NCI-H128 (cell line): ENCODE data around the gene AWAT2.
"Not testable (repeated sequence)": the region's sequence is repeated elsewhere in the genome, so short reads cannot be mapped to it uniquely, and the experiment has no call there.

Experiments used
- DNase-seq: peaks from one replicate; lab custom pipeline; 2025; ENCODE audit not compliant: unreplicated experiment; lab: John Stamatoyannopoulos, UW

Gene AWAT2

DNA sequence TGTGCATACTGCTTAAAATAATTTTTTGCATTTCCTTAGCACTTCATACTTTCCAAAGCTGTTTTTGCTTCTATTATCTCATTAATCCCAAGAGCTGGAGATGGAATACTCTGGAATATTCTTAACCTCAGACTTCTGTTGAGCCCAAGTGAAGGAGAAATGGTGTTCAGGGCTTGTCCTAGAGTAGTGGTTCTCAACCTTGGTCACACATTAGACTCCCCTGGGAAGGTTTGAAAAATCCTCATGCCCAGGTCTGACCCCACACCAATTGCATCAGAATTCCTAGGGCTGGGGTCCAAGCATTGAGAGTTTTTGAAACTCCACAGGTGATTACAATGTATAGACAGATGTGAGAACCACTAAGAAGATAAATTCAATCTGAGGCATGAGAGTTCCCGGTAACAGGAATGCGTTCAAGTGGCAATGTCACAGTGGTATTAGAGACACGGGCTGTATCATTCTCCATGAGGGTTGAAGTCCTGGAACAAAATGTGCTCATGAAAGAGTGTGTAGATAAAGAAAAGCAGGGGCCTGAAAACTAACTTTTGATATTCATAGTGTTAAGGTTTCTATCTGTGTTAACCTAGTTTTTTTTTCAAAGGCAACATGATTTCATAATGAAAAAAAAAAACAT lies 47.9 kb downstream of the AWAT2 start:
- DNase-seq, result no peak

DNA sequence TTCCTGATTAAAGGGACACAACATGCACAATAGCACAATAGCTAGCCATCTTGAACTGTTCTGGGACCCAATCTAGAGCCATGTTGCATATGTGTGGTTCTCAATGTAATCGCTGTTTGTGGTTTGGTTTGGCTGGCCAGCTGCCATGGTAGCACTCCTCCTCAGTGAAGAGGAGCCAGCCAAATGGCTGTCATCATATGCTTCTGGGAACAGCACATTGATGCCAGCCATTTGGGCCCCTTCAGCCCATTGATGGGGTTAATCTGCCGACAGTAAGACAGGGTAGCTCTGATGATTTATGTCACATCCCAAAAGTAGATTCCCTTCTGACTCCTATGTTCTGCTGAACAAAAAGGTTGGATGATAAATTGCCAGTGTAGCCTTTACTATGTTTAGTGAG lies 48.5 kb downstream of the AWAT2 start:
- DNase-seq, result no peak

DNA sequence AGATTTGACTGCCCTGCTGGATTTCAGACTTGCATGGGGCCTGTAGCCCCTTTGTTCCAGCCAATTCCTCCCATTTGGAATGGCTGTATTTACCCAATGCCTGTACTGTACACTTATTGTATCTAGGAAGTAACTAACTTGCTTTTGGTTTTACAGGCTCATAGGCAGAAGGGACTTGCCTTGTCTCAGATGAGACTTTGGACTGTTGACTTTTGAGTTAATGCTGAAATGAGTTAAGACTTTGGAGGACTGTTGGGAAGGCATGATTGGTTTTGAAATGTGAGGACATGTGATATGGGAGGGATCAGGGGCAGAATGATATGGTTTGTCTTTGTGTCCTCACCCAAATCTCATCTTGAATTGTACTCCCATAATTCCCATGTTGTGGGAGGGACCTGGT lies 51.4 kb downstream of the AWAT2 start:
- not testable (repeated sequence) for DNase-seq

DNA sequence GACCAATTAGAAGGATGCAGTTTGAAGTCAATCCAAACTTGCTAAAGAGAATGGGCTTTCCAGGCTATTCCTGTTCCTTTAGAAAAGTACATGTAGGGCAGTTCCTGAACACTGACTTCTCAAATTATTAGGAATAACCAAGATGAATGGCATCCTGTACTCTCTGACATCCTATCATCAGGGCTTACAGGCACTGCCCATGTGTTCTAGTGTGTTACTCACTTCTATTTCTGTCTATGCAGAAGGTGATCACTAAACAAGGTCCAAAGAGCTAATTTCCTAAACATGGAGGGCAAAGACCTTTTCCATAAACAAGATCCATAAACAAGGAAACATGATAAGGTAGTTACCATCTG lies 53.6 kb downstream of the AWAT2 start:
- DNase-seq, result no peak

DNA sequence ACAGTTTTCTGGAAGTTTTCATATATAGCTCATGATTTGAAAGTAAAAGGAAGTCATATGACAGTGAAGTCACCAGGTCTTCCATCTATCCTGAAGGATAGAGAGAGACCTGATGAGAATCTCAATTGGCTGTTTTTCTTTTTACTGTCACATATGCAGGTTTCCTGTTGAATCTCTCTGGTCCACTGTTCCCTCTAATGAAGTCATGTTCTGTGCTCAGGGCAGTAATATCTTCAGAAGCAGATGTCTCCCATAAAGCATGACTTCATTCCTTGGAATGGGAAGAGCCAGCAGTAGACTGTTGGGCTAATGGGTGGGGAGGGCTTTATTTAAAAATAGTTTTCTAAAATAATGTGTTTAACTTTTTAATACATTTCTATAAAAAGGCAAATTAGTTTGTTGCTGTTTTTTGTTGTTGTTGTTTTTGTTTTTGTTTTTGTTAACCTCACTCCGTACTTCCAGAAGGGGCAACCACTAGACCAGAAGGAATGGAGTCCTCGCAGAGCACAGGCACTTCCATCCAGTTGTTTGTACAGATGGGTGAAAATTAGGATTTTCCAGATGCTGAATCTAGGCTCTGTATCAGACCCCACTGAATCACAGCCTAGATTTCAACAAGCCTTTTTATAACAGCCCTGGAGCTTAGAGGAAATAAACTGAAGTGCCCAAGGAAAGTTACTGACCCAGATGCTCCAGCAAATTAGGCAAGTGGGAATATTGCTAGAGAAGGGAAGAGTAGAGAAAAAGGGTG lies 54.2 kb downstream of the AWAT2 start:
- DNase-seq, result no peak

DNA sequence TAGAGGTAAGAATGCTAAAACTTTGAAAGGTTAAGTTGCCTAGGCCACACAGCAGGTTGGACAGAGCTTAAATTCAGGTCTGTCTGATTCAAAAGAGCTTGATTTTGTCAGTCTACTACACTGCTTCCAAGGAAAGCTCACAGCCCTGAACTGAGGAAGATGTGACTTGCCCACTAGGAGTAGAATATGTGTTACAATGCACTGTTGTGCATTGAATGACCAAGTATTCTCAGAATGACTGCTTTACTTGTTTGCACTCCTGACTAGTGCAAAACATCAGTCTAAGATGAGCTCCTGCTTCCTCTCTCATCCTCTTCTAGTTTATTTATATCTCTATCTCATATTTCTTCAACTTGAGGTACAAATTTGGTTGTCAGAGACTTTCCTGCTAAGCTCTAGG lies 56.2 kb downstream of the AWAT2 start:
- no peak for DNase-seq

DNA sequence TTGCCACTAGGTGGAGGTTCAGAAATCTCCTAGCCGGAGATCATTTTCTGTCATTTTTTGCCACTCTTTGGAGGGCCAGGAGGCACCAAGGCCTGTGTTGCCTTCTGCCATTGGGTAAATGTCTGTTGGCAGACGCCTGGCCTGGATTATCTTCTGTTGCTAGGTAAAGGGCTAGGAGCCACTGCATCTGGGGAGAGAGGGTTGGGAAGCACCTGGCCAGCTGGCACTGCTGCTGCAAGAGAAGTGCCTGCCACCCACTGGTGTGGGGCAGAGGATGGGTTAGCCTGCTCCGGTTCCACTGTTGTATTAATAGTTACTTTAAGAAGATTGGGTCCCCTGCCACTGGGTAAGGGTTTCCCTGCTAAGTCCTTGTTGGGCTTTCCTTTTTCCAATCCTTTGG lies 58.1 kb downstream of the AWAT2 start:
- DNase-seq, result no peak
